Ramos (cell line): ENCODE data around the gene NBPF10.
"Not testable (repeated sequence)": the region's sequence is repeated elsewhere in the genome, so short reads cannot be mapped to it uniquely, and the experiment has no call there.

Source experiments
- in situ Hi-C: fragments of 300-500 bp; cut with MboI; formaldehyde crosslinking; loops from one replicate; pipeline ENCODE4 v1.14.3; 2022; ENCODE audit warnings: low sequenced_read_pairs; ENCODE audit not compliant: unreplicated experiment

Gene NBPF10, protein sequence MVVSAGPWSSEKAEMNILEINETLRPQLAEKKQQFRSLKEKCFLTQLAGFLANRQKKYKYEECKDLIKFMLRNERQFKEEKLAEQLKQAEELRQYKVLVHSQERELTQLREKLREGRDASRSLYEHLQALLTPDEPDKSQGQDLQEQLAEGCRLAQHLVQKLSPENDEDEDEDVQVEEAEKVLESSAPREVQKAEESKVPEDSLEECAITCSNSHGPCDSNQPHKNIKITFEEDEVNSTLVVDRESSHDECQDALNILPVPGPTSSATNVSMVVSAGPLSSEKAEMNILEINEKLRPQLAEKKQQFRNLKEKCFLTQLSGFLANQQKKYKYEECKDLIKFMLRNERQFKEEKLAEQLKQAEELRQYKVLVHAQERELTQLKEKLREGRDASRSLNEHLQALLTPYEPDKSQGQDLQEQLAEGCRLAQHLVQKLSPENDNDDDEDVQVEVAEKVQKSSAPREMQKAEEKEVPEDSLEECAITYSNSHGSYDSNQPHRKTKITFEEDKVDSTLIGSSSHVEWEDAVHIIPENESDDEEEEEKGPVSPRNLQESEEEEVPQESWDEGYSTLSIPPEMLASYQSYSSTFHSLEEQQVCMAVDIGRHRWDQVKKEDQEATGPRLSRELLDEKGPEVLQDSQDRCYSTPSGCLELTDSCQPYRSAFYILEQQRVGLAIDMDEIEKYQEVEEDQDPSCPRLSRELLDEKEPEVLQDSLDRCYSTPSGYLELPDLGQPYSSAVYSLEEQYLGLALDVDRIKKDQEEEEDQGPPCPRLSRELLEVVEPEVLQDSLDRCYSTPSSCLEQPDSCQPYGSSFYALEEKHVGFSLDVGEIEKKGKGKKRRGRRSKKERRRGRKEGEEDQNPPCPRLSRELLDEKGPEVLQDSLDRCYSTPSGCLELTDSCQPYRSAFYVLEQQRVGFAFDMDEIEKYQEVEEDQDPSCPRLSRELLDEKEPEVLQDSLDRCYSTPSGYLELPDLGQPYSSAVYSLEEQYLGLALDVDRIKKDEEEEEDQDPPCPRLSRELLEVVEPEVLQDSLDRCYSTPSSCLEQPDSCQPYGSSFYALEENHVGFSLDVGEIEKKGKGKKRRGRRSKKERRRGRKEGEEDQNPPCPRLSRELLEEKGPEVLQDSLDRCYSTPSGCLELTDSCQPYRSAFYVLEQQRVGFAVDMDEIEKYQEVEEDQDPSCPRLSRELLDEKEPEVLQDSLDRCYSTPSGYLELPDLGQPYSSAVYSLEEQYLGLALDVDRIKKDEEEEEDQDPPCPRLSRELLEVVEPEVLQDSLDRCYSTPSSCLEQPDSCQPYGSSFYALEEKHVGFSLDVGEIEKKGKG (N-terminal part only)

GRCh38 chr1:146144465-146144864, at the start of gene NBPF10:
NBPF10 (minus strand) TSS chr1:146144804; CDS start chr1:146144769, 35 bp downstream.
- in situ Hi-C loops: not testable (repeated sequence)

GRCh38 chr1:146174531-146174930, 29.9 kb upstream of the NBPF10 start:
- in situ Hi-C loops: not testable (repeated sequence)

DNA sequence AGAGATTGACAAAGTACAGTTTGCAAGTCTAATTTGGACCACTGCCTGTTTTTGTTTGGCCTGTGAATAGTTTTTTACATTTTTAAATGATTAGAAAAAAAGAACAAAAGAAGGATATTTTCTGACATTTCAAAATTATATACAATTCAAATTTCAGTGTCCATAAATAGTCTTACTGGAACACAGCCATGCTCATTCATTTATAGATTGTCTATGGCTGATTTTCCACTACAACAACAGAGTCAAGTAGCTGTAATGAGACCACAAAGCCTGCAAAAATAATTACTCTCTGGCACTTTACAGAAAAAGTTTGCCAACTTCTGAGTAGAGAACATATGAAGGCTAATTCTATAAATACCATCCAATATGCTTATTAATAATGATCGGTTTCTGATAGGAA, 23.1 kb upstream of the NBPF10 start:
- in situ Hi-C loops: not testable (repeated sequence)

GRCh38 chr1:146167273-146167672, 22.7 kb upstream of the NBPF10 start:
- in situ Hi-C loops: not testable (repeated sequence)
